Superior temporal gyrus (tissue), 1 donor: ENCODE data around the gene ACOX3.
"Not testable (repeated sequence)": the region's sequence is repeated elsewhere in the genome, so short reads cannot be mapped to it uniquely, and the experiment has no call there.

Experiments
- DNase-seq: peaks from one replicate; pipeline ENCODE4 v3.0.0-alpha.2; 2016; ENCODE audit errors: extremely low spot score

The ACOX3 gene

GRCh38 chr4:8440492-8441311, at the start of gene ACOX3, which contains the start of gene TRMT44:
Gene ACOX3, minus strand, starts transcription at chr4:8440723. Its CDS starts 24,202 bp downstream, at chr4:8416521.
Gene TRMT44, plus strand, starts transcription at chr4:8440777. Its CDS starts 46 bp downstream, at chr4:8440823.
- DNase-seq = peak; percentile 95

- DNase-seq = no peak
These were observed 48.4 kb upstream of the ACOX3 start for GRCh38 chr4:8488791-8489369.

GRCh38 chr4:8486643-8487042, 46.1 kb upstream of the ACOX3 start:
- DNase-seq = not testable (repeated sequence)

DNA sequence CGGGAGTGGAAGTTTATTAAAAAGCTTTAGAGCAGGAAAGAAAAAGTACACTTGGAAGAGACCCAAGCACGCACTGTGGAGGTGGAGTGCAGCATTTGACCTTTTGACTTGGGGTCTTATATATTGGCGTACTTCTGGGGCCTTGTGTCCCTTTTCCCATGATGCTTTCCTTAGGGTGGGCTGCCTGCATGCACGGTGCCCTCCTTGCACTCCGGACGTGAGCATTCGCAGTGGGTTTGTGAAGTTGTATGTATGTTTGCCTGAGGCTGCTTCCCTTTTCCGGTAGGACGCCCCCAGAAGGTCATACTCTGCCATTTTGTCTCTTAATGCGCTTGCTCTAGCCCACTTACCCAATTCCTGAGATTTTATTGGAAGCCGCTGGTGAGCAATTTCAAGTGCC, 39.7 kb upstream of the ACOX3 start:
- no peak for DNase-seq

DNA sequence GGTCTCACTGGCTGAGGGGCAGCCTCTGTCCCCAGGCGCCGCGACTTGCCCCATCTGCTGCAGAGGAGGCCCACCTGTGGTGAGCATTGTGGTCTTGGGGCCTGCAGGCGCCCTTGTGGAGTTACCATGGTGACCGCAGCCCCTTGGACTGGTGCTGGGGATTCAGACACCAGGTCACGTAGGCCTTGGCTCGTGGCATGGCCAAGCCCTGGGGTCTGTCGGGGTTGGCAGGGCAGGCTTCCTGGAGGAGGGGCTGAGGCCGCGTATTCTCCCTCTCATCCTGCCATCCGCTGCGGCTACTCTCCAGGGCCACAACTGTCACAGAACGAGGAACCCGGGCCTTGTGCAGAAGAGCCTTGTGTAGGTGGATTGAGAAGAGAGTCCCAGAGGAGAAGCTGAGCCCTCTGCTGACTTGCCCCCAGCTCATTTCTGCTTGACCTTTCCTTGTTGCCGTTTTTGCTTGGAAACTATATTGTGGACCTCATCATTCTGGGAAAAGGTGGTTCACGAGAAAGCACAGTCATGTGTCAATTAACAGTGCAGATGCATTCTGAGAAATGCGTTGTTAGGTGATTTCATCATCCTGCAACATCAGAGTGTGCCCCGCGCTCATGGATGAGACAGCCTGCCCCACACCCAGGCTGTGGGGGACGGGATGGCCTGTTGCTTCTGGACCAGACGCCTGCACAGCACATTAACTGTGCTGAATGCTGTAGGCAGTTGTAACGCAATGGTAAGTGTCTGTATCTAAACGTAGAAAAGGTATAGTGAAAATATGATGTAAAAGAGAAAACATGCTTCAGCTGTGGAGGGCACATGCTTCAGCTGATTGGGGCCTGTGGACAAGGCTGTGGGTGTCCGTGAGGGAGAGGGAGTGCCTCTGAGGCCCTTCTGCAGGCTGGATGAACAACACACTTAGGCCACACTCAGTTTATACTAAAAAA, 38.5 kb upstream of the ACOX3 start:
- DNase-seq = no peak

- DNase-seq = no peak
These were observed 37.8 kb upstream of the ACOX3 start for GRCh38 chr4:8478371-8478770.

DNA sequence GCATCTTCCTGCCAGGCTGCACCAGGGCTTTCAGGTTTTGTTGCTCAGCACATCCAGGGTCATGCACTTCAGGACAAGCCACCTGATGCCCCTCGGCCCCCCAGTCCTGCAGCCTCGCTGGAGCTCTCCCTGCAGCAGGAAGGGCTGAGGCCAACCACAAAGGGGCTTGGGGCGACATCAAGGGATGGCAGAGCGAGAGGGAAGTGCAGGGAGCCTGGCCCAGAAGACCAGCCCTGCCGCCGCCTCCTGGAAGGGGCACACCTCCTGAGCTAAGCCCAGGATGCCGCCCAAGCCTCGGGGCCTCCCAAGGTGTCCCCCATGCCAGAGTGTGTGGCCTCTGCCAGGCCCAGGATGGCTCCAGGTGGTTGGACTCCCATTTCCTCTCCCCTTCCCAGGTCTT, 37.2 kb upstream of the ACOX3 start:
- DNase-seq = no peak

- no peak for DNase-seq
These were observed 36.6 kb upstream of the ACOX3 start for GRCh38 chr4:8477095-8477635.

GRCh38 chr4:8475751-8476575, 35.4 kb upstream of the ACOX3 start:
- no peak for DNase-seq

- no peak for DNase-seq
These were observed 34.3 kb upstream of the ACOX3 start for GRCh38 chr4:8474856-8475255.

- no peak for DNase-seq
These were observed 33.5 kb upstream of the ACOX3 start for GRCh38 chr4:8473920-8474590.

- DNase-seq = no peak
These were observed 32.8 kb upstream of the ACOX3 start for GRCh38 chr4:8473198-8473919.

- DNase-seq = no peak
These were observed 32.2 kb upstream of the ACOX3 start for GRCh38 chr4:8472689-8473197.

- no peak for DNase-seq
These were observed 31.7 kb upstream of the ACOX3 start for GRCh38 chr4:8472158-8472688.

GRCh38 chr4:8471211-8471875, 30.8 kb upstream of the ACOX3 start:
- no peak for DNase-seq

DNA sequence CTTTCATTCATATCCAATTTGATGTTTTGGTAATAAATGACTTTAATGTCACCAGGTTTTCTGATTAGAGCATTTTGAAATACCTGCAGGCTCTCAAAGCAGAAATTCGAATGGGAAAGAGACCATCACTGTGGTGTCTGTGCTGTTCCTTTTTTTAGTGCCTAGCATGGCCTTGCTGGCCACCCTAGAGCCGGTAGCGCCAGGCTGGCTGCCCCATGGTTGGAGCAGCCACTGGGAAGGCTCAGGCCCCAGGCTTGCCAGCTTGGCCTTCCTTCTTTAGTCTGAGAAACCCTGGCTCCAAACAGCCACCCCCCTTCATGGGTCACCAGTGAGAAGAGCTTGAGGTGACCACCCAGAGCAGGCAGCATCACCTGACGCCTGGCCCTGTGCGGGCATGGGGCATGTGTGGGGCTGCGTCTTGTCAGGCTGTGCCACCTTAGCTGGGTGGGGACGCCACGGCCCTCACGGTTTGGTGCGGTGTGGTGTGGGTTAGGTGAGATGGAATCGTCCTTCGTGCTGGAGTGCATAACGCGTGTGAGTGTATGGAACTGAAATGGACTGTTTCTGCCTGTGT, 30.0 kb upstream of the ACOX3 start:
- DNase-seq = no peak

GRCh38 chr4:8469550-8469949, 29.0 kb upstream of the ACOX3 start:
- DNase-seq = no peak
